HG03103 (cell line): ENCODE measurements around the gene ARAP3.

Source experiments
- ATAC-seq: cut with Tn5 transposase; IDR thresholded peaks from one replicate; pipeline ENCODE4 v1.9.1; 2021; ENCODE audit warnings: low read depth; ENCODE audit not compliant: unreplicated experiment

Gene ARAP3

DNA sequence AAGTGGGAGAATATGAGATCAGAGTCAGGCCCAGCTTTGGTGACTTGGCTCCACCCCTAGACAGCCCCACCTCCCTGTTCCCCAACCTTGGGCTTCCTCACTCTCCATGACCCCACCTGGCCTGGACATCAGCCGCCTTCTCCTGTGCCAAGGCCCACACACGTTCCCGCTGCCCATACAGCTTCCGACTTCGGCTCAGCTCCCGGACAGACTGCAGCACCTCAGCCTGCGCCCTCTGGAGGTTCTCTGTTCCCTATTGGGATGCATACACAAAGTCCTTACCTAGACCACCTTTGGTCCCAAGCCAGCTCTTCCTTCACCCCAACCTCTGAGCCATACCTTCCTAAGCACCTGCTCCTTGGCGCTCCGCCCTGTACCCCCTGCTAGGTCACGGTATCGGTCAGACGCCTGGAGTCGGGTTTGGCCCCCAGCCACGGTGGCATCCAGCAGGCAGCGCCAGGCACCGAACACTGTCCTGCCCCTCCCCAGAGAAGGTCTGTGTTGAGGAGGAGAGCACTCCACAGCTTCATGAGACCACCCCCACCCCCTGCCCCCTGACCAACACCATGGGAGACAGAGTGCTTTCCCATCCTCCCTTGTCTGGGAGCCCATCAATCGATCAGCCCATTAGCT is 32.9 kb downstream of the ARAP3 start:
- no peak for ATAC-seq

DNA sequence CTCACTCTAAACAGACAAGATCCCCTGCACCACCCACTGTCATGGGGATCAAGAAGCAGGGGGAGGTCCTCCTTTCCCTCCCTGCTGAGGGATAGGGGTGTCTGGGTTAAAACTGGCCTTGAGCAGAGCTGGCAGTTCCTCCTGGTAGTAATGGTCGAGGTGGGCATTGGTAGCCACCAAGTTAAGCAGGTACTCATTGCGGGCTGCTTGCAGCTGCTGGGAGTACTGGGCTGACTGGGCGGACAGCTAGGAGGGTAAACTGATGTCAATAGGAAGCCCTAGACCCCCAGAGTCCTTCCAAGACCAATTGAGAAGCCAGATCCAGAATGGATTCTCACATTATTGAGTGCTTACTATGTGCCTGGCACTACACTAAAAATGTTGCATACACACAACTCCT is 34.2 kb downstream of the ARAP3 start:
- no peak for ATAC-seq

DNA sequence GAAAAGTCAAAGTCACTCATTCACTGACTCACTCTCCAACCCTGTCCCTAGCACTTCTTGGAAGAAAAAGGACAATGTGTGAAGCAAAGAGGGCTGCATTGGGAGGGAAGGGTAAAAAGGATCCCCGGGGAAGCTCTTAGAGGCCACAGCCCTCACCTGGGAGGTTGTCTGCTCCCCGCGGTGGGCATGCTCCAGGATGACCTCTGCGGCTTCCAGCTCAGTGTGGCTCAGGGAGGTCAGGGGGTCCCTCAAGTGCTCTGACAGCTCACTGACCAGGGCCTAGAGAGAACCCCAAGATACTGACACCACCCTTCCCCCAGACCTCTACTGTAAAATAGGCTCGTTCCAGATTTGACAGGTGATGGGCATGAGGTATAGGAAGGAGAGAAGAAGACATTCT is 34.8 kb downstream of the ARAP3 start:
- no peak for ATAC-seq

DNA sequence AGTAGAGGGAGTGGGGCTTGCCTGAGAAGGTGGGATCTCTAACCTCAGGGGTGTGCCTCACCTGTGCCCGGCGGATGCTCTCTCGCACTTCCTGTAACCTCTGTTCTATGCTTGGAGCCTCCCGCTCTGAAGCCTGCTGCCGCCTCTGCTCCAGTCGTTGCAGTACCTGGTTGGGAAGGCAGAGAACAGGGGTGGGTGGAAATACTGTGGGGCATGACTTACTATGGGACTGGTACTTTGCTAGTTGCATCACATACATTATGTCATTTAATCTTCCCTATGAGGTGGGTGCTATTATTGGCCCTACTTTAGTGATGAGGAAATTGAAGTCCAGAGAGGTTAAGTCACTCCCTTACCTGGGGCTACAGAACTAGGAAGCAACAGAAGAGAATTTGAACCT is 36.0 kb downstream of the ARAP3 start:
- ATAC-seq: no peak

DNA sequence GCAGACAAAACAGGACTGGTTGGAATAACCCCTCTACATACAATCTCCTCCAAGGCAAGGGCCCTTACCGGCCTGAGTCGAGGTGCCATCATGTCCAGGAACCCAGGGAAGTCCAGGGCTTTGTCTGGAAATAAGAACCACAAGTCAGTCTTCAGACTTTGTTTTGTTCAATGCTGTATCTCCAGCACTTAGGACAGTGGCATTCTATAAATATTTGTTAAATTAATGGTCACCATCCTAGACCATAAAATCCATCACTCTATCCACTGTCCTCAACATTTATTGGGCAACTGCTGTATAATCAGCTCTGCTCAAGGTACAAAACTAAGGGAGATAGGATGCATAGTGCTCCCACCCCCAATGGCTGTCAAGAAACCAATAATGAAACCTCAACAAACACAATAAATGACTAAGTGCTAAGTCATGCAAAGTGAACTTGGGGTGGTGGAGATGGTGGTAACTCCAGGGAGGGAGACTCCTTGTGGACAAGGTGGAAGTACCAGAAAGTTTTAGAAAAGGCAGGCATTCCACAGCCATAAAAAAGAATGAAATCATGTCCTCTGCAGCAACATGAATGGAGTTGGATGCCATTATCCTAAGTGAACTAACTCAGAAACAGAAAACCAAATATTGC is 40.3 kb downstream of the ARAP3 start:
- no peak for ATAC-seq

DNA sequence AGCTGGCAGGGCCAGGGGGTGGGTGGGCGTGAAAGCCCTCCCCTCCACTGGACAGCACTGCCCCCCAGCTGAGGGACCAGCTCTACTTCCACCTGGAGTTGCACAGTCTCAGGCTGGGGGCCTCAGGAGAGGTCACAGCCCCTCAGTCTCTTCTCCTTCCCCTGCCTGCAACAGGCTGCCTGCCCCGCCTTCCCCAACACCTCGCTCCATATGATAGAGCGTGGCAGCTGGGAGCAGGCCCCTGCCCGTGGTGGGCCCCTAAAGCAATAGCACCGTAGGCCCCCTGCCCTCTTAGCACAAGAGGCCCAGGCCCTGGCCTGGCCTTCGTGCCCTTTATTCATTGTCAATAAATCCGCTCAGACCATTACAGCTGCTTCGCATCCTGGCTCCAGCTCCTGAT is 41.3 kb downstream of the ARAP3 start:
- no peak for ATAC-seq

DNA sequence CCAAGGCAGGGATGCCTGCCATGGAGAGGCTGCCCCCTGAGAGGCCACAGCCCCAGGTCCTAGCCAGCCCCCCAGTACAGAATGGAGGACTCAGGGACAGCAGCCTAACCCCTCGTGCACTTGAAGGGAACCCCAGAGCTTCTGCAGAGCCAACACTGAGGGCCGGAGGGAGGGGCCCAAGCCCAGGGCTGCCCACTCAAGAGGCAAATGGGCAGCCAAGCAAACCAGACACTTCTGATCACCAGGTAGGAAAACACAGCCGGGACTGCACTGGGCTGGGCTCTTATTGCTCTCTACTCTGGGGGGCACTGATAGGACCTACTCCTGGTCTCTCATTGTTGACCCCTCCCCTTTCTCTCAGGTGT is 42.0 kb downstream of the ARAP3 start:
- no peak for ATAC-seq

DNA sequence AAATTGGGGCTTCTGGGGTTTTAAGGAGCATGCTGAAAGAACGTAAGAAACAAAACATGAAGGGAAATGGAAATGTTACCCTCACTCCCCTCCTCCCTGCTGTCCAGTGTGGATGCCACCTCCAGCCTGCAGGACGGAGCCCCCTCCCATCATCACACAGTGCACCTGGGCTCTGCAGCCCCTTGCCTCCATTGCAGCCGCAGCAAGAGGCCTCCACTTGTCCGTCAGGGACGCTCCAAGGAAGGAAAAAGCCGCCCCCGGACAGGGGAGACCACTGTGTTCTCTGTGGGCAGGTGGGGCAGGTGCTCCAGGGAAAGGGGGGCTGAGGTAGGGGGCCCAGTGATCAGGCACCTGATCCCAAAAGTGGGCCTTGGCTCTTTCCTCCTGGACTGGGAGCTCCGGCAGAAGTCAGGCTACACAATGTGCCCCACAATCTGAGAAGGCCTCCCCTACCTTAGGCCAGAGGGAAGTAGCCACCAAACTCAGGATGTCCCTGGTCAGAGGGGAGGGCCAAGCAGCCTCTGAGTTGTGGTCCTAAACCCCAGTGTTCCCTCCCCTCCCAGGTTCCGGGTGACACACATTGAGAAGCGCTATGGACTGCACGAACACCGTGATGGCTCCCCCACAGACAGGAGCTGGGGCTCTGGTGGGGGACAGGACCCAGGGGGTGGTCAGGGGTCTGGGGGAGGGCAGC is 42.5 kb downstream of the ARAP3 start:
- ATAC-seq: no peak

DNA sequence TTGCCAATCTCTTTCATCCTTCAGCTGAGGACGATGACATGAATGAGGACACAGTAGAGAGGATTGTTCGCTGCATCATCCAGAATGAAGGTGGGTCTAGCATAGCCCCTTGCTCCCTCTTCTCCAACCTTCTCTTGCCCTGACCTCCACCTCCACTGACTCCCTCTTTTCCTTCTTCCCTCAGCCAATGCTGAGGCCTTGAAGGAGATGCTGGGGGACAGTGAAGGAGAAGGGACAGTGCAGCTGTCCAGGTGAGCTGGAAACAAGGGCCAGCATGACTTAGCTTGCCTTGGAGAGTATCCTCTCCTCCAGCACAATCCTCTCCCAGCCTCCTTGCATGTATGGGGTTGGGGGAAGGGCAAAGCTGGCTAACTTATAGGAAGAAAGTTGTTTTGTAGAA is 43.3 kb downstream of the ARAP3 start:
- ATAC-seq: no peak

DNA sequence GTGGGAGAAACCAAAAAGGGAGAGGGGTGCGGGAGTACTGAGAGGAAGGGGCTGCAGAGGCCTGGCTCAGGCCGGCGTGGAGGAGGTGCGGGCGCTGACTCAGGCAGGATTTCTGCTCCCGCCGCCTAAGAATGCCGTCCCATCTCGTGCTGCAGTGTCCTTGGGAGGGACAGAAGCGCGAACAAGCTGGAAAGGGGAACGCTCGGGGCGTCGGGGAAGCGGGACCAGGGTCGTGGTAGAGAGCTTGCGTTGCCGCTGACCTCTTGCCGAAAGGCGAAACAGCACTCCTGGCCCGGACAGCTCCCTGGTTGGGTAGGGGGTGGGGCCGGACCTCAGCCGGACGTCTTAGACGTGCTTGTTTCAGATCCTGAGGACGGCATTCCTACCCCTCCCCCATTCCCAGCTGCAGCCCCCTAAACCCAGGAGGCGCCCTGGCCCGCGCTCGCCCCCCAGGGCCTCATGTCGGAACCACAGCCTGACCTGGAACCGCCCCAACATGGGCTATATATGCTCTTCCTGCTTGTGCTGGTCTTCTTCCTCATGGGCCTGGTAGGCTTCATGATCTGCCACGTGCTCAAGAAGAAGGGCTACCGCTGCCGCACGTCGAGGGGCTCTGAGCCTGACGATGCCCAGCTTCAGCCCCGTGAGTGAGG is 44.1 kb downstream of the ARAP3 start:
- peak; percentile 35 for ATAC-seq

DNA sequence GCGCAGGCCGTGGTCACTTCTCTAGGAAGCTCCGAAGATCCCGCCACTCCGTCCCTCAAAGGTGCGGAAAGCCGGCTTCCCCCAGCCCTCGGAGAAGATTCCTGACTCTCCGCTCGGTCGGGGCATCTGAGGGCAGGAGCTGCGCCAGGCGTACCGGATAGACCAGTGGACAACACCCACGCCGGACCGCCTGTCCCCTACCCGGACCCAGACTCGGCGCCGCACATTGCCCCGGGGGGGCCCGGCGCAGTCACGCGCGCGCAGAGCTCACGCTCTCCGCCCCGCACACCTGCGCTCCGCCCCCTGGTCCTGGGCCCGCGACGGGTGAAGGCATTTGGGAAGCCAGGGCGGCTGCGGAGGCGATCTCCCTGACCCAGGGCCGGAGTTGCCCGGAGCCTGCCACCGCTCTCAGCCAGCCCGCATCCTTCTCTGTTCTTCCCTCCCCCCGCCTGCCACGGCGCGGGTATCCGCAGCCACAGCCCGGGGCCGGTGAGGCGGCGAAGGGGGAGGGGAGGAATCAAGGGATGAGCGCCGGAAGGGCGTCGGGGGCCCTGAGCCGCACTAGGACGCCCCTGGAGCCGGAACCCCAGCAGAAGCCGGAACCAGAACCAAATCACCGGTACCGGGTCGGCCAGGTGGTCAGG is 44.8 kb downstream of the ARAP3 start:
- no peak for ATAC-seq

DNA sequence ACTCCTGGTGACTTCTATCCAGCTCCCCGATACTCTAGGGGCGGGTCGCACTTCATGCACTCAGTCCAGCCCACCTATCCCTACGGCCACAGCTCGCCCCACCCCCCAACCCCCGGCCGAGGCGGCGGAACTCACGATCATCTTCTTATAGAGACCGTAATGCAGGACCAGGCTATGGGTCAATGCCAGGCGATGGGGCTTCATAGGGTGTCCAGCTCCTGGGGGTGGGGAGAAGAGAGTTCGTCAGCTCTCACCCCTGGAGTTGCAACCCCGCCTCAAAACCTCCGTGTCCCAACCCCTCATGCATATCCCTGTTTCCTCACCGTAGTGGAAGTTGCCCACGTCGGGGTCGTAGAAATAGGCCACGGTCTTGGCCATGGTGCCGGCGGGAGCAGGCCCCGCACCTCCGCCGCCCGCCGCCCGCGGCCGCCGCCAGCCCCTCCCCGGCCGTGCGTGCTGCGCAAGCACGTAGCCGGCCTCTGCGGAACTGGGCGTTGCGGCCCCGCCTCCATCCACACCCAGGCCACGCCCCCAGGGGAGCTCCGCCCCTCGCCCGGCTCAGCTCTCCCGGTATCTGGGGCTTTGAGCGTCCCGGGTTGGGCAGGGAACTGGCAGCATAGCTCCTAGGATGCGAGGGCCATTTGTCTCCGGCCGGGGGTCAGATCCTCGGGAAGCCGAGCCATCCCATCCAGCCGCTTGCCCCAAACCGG is 45.5 kb downstream of the ARAP3 start, which contains the start of the genes HDAC3 and RELL2:
Gene HDAC3 (minus strand): TSS at position 437 of the 710 bp plus-strand sequence. CDS start 59 bp downstream, at position 378.
Gene RELL2 (plus strand): TSS at position 585 of the 710 bp plus-strand sequence. CDS start 1,229 bp downstream, outside the sequence.
- ATAC-seq: peak; percentile 55

DNA sequence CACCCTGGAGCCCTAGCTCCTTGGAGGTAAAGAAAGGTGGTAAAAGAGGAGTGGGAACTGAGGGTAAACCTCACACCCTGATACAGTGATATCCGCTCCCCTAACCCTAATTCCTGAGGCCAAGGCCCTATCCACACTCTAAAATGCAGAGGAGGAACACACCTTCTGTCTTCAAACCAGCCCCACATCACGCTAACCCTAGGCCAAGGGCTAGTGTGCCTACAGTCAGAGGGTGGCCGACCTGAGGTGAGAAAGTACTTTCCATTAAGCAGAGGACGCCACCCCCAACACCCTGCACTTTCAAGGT is 46.0 kb downstream of the ARAP3 start:
- no peak for ATAC-seq

DNA sequence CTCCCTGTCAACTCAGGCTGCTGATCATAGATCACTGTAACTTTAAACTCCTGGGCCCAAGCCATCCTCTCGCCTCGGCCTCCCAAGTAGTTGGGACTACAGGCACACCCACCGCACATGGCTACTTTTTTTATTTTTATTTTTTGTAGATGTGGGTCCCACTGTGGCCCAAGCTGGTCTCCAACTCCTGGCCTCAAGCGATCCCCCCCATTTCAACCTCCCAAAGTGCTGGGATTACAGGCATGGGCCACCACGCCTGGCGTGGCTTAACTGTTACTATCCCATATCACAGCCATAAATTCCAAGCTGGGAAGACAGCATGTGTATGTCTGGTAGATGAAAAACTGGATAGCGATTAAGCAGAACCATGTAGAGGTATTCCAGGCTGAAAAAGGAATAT is 46.4 kb downstream of the ARAP3 start:
- no peak for ATAC-seq

DNA sequence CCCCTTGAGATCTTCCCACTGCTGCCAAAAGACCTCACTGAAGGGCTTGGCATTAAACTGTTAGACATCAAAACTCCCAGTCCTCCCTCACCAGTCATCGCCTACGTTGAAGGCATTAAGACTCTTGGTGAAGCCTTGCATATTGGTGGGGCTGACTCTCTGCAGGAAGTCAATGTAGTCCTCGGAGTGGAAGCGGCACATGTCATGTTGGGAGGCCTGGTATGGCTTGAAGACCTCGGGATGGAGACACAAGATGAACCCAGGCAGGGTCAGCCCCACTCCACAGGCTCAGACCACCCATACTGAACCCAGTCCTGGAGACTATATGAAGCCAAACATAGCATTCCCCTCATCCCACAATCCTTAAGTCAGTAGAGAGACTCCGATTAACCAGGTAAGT is 47.3 kb downstream of the ARAP3 start:
- ATAC-seq: no peak

DNA sequence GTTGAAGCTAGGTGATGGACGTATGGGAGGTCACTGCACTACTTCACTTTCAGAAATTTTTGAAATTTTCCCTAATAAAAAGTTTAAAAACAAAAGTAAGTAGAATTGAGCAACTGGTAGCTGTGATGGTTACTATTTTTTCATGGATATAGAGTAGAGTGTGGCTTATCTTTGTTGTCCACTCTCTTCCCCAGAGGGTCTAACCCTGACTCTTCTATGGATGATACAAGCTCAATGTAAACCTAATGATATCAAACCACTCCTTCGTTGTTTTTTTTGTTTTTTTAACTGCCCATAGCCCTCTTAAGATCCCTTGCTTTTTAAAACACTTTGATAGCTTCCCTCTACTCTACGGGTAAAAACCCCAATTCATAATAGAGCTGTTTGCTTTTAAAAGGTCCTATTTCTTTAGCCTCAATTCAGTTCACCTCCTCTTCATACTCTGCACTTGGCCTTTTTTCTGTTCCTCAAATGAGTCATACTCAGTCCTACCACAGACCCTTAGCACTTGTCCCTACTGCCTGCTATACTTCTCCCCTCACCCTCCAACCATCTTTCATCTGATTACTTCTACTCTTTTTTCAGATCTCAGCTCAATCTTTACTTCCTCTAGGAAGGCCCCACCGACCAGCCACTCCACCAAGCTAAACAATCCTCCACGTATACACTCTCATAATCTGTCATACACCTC is 48.0 kb downstream of the ARAP3 start:
- ATAC-seq: peak; percentile 65

DNA sequence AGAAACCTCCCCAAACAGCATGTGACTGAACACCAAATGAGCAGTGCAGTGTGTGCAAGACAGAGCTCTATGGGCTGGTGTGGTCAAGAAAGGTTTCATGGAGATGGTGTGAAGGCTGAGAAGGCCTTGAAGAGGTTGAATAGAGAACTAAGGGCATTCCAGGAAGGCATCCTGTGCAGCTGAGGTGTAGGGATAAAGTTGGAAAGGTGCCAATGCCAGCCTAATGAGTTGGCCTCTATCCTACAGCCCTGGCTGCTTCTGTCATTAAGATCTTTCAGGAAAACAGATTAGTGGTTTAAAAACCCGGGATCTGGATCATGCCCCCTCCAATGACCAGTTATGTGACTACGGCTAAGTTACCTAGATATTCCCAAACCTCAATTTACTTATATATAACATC is 49.4 kb downstream of the ARAP3 start:
- no peak for ATAC-seq

DNA sequence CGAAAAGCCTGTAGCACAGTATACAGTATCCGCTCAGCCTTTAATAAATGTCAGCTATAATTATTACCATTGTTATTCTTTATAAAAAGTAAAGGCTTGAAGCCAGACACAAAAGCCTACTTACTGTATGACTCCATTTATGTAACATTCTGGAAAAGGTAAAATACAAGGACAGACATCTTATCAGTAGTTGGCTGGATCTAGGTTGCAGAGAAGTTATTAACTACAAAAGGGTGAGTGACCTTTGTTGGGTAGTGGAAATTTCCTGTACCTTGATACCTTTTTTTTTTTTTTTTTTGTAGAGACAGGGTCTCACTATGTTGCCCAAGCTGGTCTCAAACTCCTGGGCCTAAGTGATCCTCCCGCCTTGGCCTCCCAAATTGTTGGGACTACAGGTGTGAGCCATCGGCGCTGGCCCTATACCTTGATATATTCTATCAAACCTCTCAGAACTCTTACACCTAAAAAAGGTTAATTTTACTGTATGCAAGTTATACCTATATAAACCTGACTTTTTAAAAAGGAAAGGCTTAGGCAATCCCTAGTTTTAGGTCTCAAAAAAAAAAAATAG is 51.4 kb downstream of the ARAP3 start:
- no peak for ATAC-seq

DNA sequence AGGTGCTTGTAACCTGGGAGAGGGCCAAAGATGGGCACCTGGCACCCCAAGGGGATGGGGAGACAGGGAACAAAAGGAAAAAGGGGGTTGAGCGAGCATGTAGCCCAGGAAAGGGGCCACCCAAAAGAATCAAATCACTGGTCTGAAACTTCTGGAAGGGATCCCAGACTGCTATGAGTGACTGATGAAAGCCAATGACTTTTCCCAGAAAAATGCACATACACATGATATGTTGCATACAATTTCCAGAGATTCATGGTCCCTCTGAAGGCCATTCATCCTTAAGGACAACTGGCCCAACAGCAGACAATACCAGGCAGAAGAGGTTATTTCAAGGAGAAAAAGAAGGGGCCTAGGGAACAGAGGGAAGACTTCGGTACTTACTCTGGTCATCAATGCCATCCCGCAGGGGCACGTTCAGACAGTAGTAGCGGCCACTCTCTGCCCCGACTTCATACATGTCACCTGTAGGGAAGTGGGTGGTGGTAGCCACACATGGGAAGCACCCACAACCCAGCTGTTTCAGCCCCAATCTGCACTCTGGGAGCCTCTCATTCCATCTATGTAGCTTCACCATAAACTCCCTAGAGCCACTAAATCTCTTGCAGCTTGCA is 53.7 kb downstream of the ARAP3 start:
- ATAC-seq: no peak
